H1 (cell line): ENCODE results near the gene PTGIR. TPM values are rescaled to one million over a fixed set of nuclear protein-coding genes. Genes with fewer than 3 reads are reported as not detected.

Experiments used
- CTCF ChIA-PET: fragments of 300-600 bp; sonication (Branson Sonifier 250); formaldehyde crosslinking; loops from one replicate; lab custom pipeline; 2021; ENCODE audit not compliant: partially characterized antibody; lab: Charles Lee
- POLR2A ChIA-PET: fragments of 300-600 bp; sonication (Branson Sonifier 250); formaldehyde crosslinking; loops from one replicate; lab custom pipeline; 2021; ENCODE audit warnings: inconsistent platforms; ENCODE audit not compliant: partially characterized antibody; lab: Charles Lee
- DNase-seq, 2 experiments: peaks; one replicate each; pipeline versions ENCODE4 v3.0.0 to v3.0.0-alpha.2; 2010 to 2022; ENCODE audit warnings: low spot score in 2 of 2, low read depth in 1 of 2, mixed read lengths in 1 of 2
- FAIRE-seq: peaks from 2 replicates; lab custom pipeline; 2011; peaks lifted over from hg19 to GRCh38; lab: Jason Lieb, UNC
- H2AFZ ChIP-seq: 2 replicates; pipeline ENCODE4 v1.8.1; 2012; ENCODE audit warnings: low read length, inconsistent platforms
- H2AK5ac ChIP-seq: 2 replicates; pipeline ENCODE4 v1.6.1; 2013; ENCODE audit warnings: low read depth, low read length
- H2BK120ac ChIP-seq: replicated peaks from 2 replicates; pipeline ENCODE3; 2013; ENCODE audit warnings: low read depth, low read length, inconsistent platforms
- H2BK12ac ChIP-seq: 2 replicates; pipeline ENCODE4 v1.6.1; 2013; ENCODE audit warnings: low read depth, low read length
- H2BK15ac ChIP-seq: 2 replicates; pipeline ENCODE4 v1.6.1; 2013; ENCODE audit warnings: low read length
- H2BK20ac ChIP-seq: 2 replicates; pipeline ENCODE4 v1.6.1; 2013; ENCODE audit warnings: low read length
- H2BK5ac ChIP-seq: 2 replicates; pipeline ENCODE4 v1.6.1; 2013; ENCODE audit warnings: low read depth, low read length
- H3K14ac ChIP-seq: 2 replicates; pipeline ENCODE4 v1.6.1; 2013; ENCODE audit warnings: inconsistent platforms; ENCODE audit not compliant: insufficient read length
- H3K18ac ChIP-seq: 2 replicates; pipeline ENCODE4 v1.6.1; 2013; ENCODE audit warnings: low read length; ENCODE audit errors: extremely low read depth
- H3K23ac ChIP-seq: 2 replicates; pipeline ENCODE4 v1.6.1; 2013; ENCODE audit warnings: inconsistent platforms; ENCODE audit not compliant: insufficient read length
- H3K23me2 ChIP-seq: 2 replicates; pipeline ENCODE4 v1.6.1; 2013; ENCODE audit warnings: low read depth, low read length
- H3K27ac ChIP-seq: 2 replicates; pipeline ENCODE4 v1.6.1; 2011; ENCODE audit warnings: low read depth, low read length, inconsistent platforms
- H3K27me3 ChIP-seq, 4 experiments: replicated peaks in 1 of 4; 1 replicate in 1 of 4; 2 replicates in 3 of 4; pipeline versions ENCODE4 v1.6.1 to v1.8.1; 2011 to 2013; ENCODE audit warnings: low read length in 3 of 4, mild to moderate bottlenecking in 3 of 4, inconsistent platforms in 2 of 4, mixed read lengths in 2 of 4, moderate library complexity in 1 of 4; ENCODE audit not compliant: control insufficient read depth in 3 of 4, insufficient read depth in 3 of 4; ENCODE audit errors: extremely low read depth in 1 of 4
- H3K36me3 ChIP-seq, 4 experiments: 2 replicates each; pipeline versions ENCODE4 v1.6.1 to v1.8.1; 2011 to 2013; ENCODE audit warnings: mild to moderate bottlenecking in 4 of 4, low read length in 3 of 4, moderate library complexity in 2 of 4, control low read depth in 1 of 4, inconsistent platforms in 1 of 4; ENCODE audit not compliant: insufficient read depth in 4 of 4, control insufficient read depth in 2 of 4
- H3K4ac ChIP-seq: replicated peaks from 2 replicates; pipeline ENCODE3; 2013; ENCODE audit warnings: low read length, low read depth, mixed read lengths, inconsistent platforms; ENCODE audit not compliant: insufficient read length
- H3K4me1 ChIP-seq, 4 experiments: replicated peaks in 1 of 4; 1 replicate in 1 of 4; 2 replicates in 3 of 4; pipeline versions ENCODE4 v1.6.1 to v1.8.1; 2011 to 2013; ENCODE audit warnings: low read length in 3 of 4, inconsistent platforms in 2 of 4, mixed read lengths in 1 of 4; ENCODE audit not compliant: insufficient read depth in 4 of 4, control insufficient read depth in 3 of 4
- H3K4me2 ChIP-seq, 2 experiments: 2 replicates each; pipeline versions ENCODE4 v1.6.1 to v1.8.1; 2011 to 2013; ENCODE audit warnings: low read depth in 2 of 2, low read length in 2 of 2, control low read depth in 1 of 2, inconsistent platforms in 1 of 2, mild to moderate bottlenecking in 1 of 2; ENCODE audit not compliant: insufficient read depth in 1 of 2
- H3K4me3 ChIP-seq, 4 experiments: fragments of 200-600, 300-600 bp in 1 of 4; sonication (generic), shearing (Covaris generic), sonication (Bioruptor Twin) in 1 of 4; 2 replicates each; pipeline versions ENCODE4 v1.5.1 to v1.8.1; 2011 to 2016; ENCODE audit warnings: low read length in 4 of 4, low read depth in 3 of 4, control low read depth in 2 of 4, inconsistent platforms in 2 of 4, mild to moderate bottlenecking in 2 of 4, mixed read lengths in 1 of 4, moderate library complexity in 1 of 4; ENCODE audit not compliant: insufficient read depth in 2 of 4; ENCODE audit errors: extremely low read depth in 1 of 4
- H3K56ac ChIP-seq: replicated peaks from 2 replicates; pipeline ENCODE3; 2013; ENCODE audit warnings: low read depth, mild to moderate bottlenecking, mixed read lengths, low read length, inconsistent platforms; ENCODE audit not compliant: insufficient read length
- H3K79me1 ChIP-seq: 2 replicates; pipeline ENCODE4 v1.6.1; 2013; ENCODE audit warnings: low read depth, low read length, control low read depth
- H3K79me2 ChIP-seq, 2 experiments: 2 replicates each; pipeline versions ENCODE4 v1.6.1 to v1.8.1; 2012 to 2013; ENCODE audit warnings: low read length in 2 of 2, mild to moderate bottlenecking in 2 of 2, inconsistent platforms in 1 of 2; ENCODE audit not compliant: insufficient read depth in 2 of 2, control insufficient read depth in 1 of 2
- H3K9ac ChIP-seq, 4 experiments: replicated peaks in 1 of 4; 1 replicate in 1 of 4; 2 replicates in 3 of 4; pipeline versions ENCODE4 v1.6.1 to v1.8.1; 2011 to 2013; ENCODE audit warnings: low read depth in 3 of 4, low read length in 3 of 4, control low read depth in 2 of 4, mild to moderate bottlenecking in 2 of 4, moderate library complexity in 2 of 4, inconsistent platforms in 1 of 4; ENCODE audit errors: extremely low read depth in 1 of 4
- H3K9me3 ChIP-seq, 2 experiments: 2 replicates each; pipeline versions ENCODE4 v1.6.1 to v1.8.1; 2012 to 2013; ENCODE audit warnings: mild to moderate bottlenecking in 2 of 2, moderate library complexity in 2 of 2, control low read depth in 1 of 2, inconsistent platforms in 1 of 2, low read depth in 1 of 2, low read length in 1 of 2, mixed read lengths in 1 of 2; ENCODE audit not compliant: insufficient read depth in 2 of 2
- H4K20me1 ChIP-seq, 2 experiments: replicated peaks in 1 of 2; 2 replicates each; pipeline versions ENCODE3 to v1.8.1; 2011 to 2013; ENCODE audit warnings: inconsistent platforms in 2 of 2, low read length in 2 of 2, mild to moderate bottlenecking in 1 of 2; ENCODE audit not compliant: insufficient read depth in 2 of 2, control insufficient read depth in 1 of 2
- H4K5ac ChIP-seq: 2 replicates; pipeline ENCODE4 v1.6.1; 2013; ENCODE audit warnings: low read length, low read depth, mixed read lengths, inconsistent platforms; ENCODE audit not compliant: insufficient read length
- H4K8ac ChIP-seq: 2 replicates; pipeline ENCODE4 v1.8.0; 2013; ENCODE audit warnings: mild to moderate bottlenecking, moderate library complexity, low read length, inconsistent platforms; ENCODE audit not compliant: insufficient read depth; ENCODE audit errors: extremely low read depth
- H4K91ac ChIP-seq: replicated peaks from 2 replicates; pipeline ENCODE3; 2013; ENCODE audit warnings: low read length, mixed read lengths, inconsistent platforms; ENCODE audit not compliant: insufficient read length
- ATF2 ChIP-seq: IDR thresholded peaks from 2 replicates; pipeline ENCODE4 v1.6.1; 2012; ENCODE audit warnings: low read length, inconsistent platforms
- RBBP5 ChIP-seq: IDR thresholded peaks from 2 replicates; pipeline ENCODE4 v1.7.1; 2012; ENCODE audit warnings: low read depth, mild to moderate bottlenecking, inconsistent platforms, low read length, moderate library complexity, borderline replicate concordance
- SIRT6 ChIP-seq: IDR thresholded peaks from one replicate; pipeline ENCODE4 v1.7.1; 2012; ENCODE audit warnings: low read length, inconsistent platforms
- SRF ChIP-seq: IDR thresholded peaks from 2 replicates; pipeline ENCODE4 v1.6.1; 2011; ENCODE audit warnings: mild to moderate bottlenecking, low read depth, low read length, moderate library complexity
- SUZ12 ChIP-seq: fragments of 200-600 bp; sonication (generic); IDR thresholded peaks from 2 replicates; pipeline ENCODE4 v1.6.1; 2012; ENCODE audit warnings: mild to moderate bottlenecking, inconsistent platforms, low read length, moderate library complexity, mixed read lengths
- TEAD4 ChIP-seq: IDR thresholded peaks from 2 replicates; pipeline ENCODE4 v1.6.1; 2012; ENCODE audit warnings: low read depth, low read length, inconsistent platforms, mixed read lengths
- USF2 ChIP-seq: IDR thresholded peaks from 2 replicates; pipeline ENCODE4 v1.6.1; 2011; ENCODE audit warnings: low read length, improper control_type of control experiment
- WGBS, 2 experiments: shearing (Covaris generic) in 1 of 2; methylation state at CpG; one replicate each; pipeline versions ENCODE4 v1.1.6 to v1.1.7; 2013 to 2015; ENCODE audit warnings: low lambda C conversion rate in 2 of 2, mixed read lengths in 2 of 2, inconsistent platforms in 1 of 2, low coverage in 1 of 2, missing lambda C conversion rate in 1 of 2; ENCODE audit not compliant: insufficient replicate concordance in 2 of 2, insufficient coverage in 1 of 2, insufficient read length in 1 of 2; ENCODE audit errors: extremely low coverage in 1 of 2, missing lambda C conversion rate in 1 of 2; 5-methylcytosine and 5-hydroxymethylcytosine counted together
- polyA plus RNA-seq, 7 experiments: library from polyadenylated mRNA; depleted of rRNA in 3 of 7; stranded (reverse) in 5 of 7; unstranded in 2 of 7; fragments of >200 nt in 5 of 7; fragments of 200-250 nt in 2 of 7; gene quantifications; 1 replicate in 5 of 7; 2 replicates in 1 of 7; 4 replicates in 1 of 7; pipeline versions ENCODE4 v1.2.1 to v1.2.3, GENCODE V29; 2011 to 2013; ENCODE audit warnings: missing spikeins in 2 of 7, mixed read lengths in 2 of 7
- total RNA-seq: library from RNA; stranded (reverse); fragmentation: NEBNext Ultra II Directional; extraction: Animal tissue kit (Norgen Biotek cat#: 25700); gene quantifications from 2 replicates; pipeline ENCODE4 v1.2.1, GENCODE V29; 2021

PTGIR gene
- total and polyA plus RNA-seq, 2 of the 8 experiments (the other 6 are each of a cell fraction or from before 2014, with no cell fraction given): 0.15 TPM; not detected in 1

- Histone ChIP-seq H3K14ac (no peak overlapping the region), H3K4ac (no peak overlapping the region), H4K8ac (no peak overlapping the region), H2BK5ac (no peak overlapping the region), H2BK120ac (no peak overlapping the region), H3K9me3 (no peaks in the 10 kb centered on the region), H3K23me2 (no peaks in the 10 kb centered on the region), H4K91ac (no peak overlapping the region), H2AK5ac (no peak overlapping the region), H2BK20ac (no peak overlapping the region), H3K79me2 (peaks cover 0 to 3% of the 10 kb centered on the region in 2 experiments; a peak in 1 of 4 replicates), H4K5ac (no peak overlapping the region), H4K20me1 (peaks cover 2 to 19% of the 10 kb centered on the region in 2 experiments), H2BK15ac (no peak overlapping the region), H3K4me3 (no peak overlapping the region), H3K9ac (no peak overlapping the region), H3K27ac (no peak overlapping the region), H3K36me3 (peaks cover 16 to 44% (median 40%) of the 10 kb centered on the region in 4 experiments; a peak in 7 of 8 replicates), H3K27me3 (no peaks in the 10 kb centered on the region), H3K23ac (no peak overlapping the region), H3K18ac (no peak overlapping the region), H2BK12ac (no peak overlapping the region), H3K4me1 (peaks cover 0 to 3% (median 0%) of the 10 kb centered on the region in 4 experiments; a peak in 1 of 7 replicates), H3K79me1 (no peaks in the 10 kb centered on the region; the same call in none of the 2 replicates), H3K56ac (no peak overlapping the region), H2AFZ (no peak overlapping the region), H3K4me2 (no peak overlapping the region)
- POLR2A ChIA-PET: interaction anchor here (0.8 to 3.5 kb wide), 2 partner anchors 8 to 21 kb away, joined by 3 to 28 read pairs; partner anchors contain the start of gene CALM3
- CTCF ChIA-PET: interaction anchor here (0.5 to 15.6 kb wide), 6 partner anchors 18 to 1019 kb away, joined by 3 to 341 read pairs (median 7); partner anchors contain the start of genes DACT3 and PTGIR
- TF ChIP-seq SRF: no peak
- no peak for TF ChIP-seq ATF2
- TF ChIP-seq SIRT6: no peak
- no peak for TF ChIP-seq TEAD4
- TF ChIP-seq RBBP5: no peak
- no peak for TF ChIP-seq SUZ12
- TF ChIP-seq USF2: no peak
- no peak for FAIRE-seq
- DNase-seq: no peak
- WGBS, 2 experiments: 90% methylated on average over 23 of the region's 30 CpGs; no CpG with 5 or more reads in 1 of the 2 experiments
Observed at GRCh38 chr19:46609511-46610412, 15.1 kb downstream of the PTGIR start.
